HepG2 (cell line): Measurements from ENCODE around the gene SLC29A1. TPM values are rescaled to one million over a fixed set of nuclear protein-coding genes. Genes with fewer than 3 reads are reported as not detected.
A peak's percentile ranks its signal among the peaks of the same experiment; 100 is the strongest.

Experiments used
- ARNTL ChIP-seq: sonication (generic); formaldehyde crosslinking; IDR thresholded peaks from 2 replicates; pipeline ENCODE4 v1.4.0; 2020; ENCODE audit warnings: mild to moderate bottlenecking, missing genetic modification reagents
- DR1 ChIP-seq: sonication (generic); formaldehyde crosslinking; IDR thresholded peaks from 2 replicates; pipeline ENCODE4 v1.8.0; 2021; ENCODE audit warnings: mild to moderate bottlenecking, missing genetic modification reagents, inconsistent platforms
- FOXO1 ChIP-seq: sonication (generic); formaldehyde crosslinking; IDR thresholded peaks from 2 replicates; pipeline ENCODE4 v1.4.0; 2020; ENCODE audit warnings: missing genetic modification reagents
- HDAC1 ChIP-seq: sonication (generic); formaldehyde crosslinking; IDR thresholded peaks from 2 replicates; pipeline ENCODE4 v1.5.1; 2020; ENCODE audit warnings: mild to moderate bottlenecking, missing genetic modification reagents
- PHF8 ChIP-seq: sonication (generic); formaldehyde crosslinking; IDR thresholded peaks from 2 replicates; pipeline ENCODE4 v1.5.0; 2020; ENCODE audit warnings: missing genetic modification reagents
- RBM39 ChIP-seq: fragments of 200-400 bp; formaldehyde crosslinking; IDR thresholded peaks from one replicate; pipeline ENCODE4 v1.6.1; 2018; ENCODE audit warnings: antibody characterized with exemption, mild to moderate bottlenecking, low read depth, low read length; ENCODE audit not compliant: poor library complexity, severe bottlenecking
- REL ChIP-seq: sonication (generic); formaldehyde crosslinking; conservative IDR thresholded peaks from 2 replicates; pipeline ENCODE4 v1.8.0; 2022; ENCODE audit warnings: mild to moderate bottlenecking, missing genetic modification reagents, moderate library complexity
- SALL1 ChIP-seq: sonication (generic); formaldehyde crosslinking; IDR thresholded peaks from 2 replicates; pipeline ENCODE4 v1.8.0; 2022; ENCODE audit warnings: mild to moderate bottlenecking, missing genetic modification reagents
- TOPORS ChIP-seq: sonication (generic); formaldehyde crosslinking; IDR thresholded peaks from 2 replicates; pipeline ENCODE4 v1.8.0; 2023; ENCODE audit warnings: mild to moderate bottlenecking, missing genetic modification reagents
- ZNF333 ChIP-seq: sonication (generic); formaldehyde crosslinking; IDR thresholded peaks from 2 replicates; pipeline ENCODE4 v1.4.0; 2020; ENCODE audit warnings: mild to moderate bottlenecking, missing genetic modification reagents, borderline replicate concordance
- ZNF652 ChIP-seq: IDR thresholded peaks from 2 replicates; pipeline ENCODE4 v1.6.1; 2016; ENCODE audit warnings: low read depth, borderline replicate concordance
- ZNF773 ChIP-seq: sonication (generic); formaldehyde crosslinking; IDR thresholded peaks from 2 replicates; pipeline ENCODE4 v1.4.0; 2020; ENCODE audit warnings: missing genetic modification reagents, borderline replicate concordance
- polyA plus RNA-seq, 8 experiments: library from polyadenylated mRNA; depleted of rRNA in 3 of 8; stranded (reverse) in 7 of 8; unstranded in 1 of 8; fragments of >200 nt; fragmentation: Illumina TruSeq in 4 of 8; extraction: Trizol in 4 of 8; gene quantifications; 2 replicates each; pipeline versions ENCODE4 v1.2.1 to v1.2.3, GENCODE V29; 2011 to 2016; ENCODE audit warnings: low read depth in 4 of 8, missing spikeins in 1 of 8, mixed read lengths in 1 of 8; ENCODE audit not compliant: insufficient read depth in 1 of 8
- total RNA-seq, 5 experiments: library from RNA; depleted of rRNA; stranded (reverse); fragments of >200 nt; fragmentation: Illumina TruSeq; extraction: Trizol; gene quantifications; 2 replicates each; pipeline ENCODE4 v1.2.3, GENCODE V29; 2016; ENCODE audit warnings: low read depth in 1 of 5
- TF ChIP-seq, protein P1 (sequence below): sonication (generic); formaldehyde crosslinking; IDR thresholded peaks from 2 replicates; pipeline ENCODE4 v1.5.0; 2020; ENCODE audit warnings: mild to moderate bottlenecking, missing genetic modification reagents, moderate library complexity
- TF ChIP-seq, protein P2 (sequence below): sonication (generic); formaldehyde crosslinking; IDR thresholded peaks from 2 replicates; pipeline ENCODE4 v1.8.0; 2022; ENCODE audit warnings: low read depth, missing genetic modification reagents
- TF ChIP-seq, protein P3 (sequence below): sonication (generic); formaldehyde crosslinking; conservative IDR thresholded peaks from 2 replicates; pipeline ENCODE4 v1.8.0; 2022; ENCODE audit warnings: mild to moderate bottlenecking, moderate library complexity, missing genetic modification reagents
- TF ChIP-seq, protein P4 (sequence below): sonication (generic); formaldehyde crosslinking; IDR thresholded peaks from 2 replicates; pipeline ENCODE4 v1.4.0; 2020; ENCODE audit warnings: missing genetic modification reagents, low read depth, mild to moderate bottlenecking, borderline replicate concordance
- TF ChIP-seq, protein P5 (sequence below): sonication (generic); formaldehyde crosslinking; IDR thresholded peaks from 2 replicates; pipeline ENCODE4 v1.5.1; 2020; ENCODE audit warnings: mild to moderate bottlenecking, missing genetic modification reagents, moderate library complexity

SLC29A1 gene
- total and polyA plus RNA-seq, 2 of the 13 experiments (the other 11 are each of a cell fraction or from before 2014, with no cell fraction given): 43.2 to 106 TPM

DNA sequence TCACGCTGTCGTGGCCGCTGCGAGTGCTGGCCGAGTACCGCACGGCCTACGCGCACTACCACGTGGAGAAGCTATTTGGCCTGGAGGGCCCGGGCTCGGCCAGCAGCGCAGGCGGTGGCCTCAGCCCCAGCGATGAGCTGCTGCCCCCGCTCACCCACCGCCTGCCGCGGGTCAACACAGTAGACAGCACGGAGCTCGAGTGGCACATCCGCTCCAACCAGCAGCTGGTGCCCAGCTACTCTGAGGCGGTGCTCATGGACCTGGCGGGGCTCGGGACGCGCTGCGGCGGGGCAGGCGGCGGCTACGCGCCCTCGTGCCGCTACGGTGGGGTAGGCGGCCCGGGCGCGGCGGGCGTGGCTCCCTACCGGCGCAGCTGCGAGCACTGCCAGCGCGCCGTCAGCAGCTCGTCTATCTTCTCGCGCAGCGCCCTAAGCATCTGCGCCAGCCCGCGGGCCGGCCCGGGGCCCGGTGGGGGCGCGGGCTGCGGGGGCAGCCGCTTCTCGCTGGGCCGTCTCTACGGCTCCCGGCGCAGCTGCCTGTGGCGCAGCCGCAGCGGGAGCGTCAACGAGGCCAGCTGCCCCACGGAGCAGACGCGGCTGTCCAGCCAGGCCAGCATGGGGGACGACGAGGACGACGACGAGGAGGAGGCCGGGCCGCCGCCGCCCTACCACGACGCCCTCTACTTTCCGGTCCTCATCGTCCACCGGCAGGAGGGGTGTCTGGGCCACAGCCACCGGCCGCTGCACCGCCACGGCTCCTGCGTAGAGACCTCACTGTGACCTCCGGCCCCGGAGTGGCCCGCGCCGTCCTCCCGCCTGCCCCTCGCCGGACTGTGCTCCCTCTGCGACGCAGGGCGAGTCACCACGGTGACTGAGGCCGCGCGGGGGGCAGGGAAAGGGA, 52.6 kb downstream of the SLC29A1 start (continued):
- TF ChIP-seq, protein P1, sequence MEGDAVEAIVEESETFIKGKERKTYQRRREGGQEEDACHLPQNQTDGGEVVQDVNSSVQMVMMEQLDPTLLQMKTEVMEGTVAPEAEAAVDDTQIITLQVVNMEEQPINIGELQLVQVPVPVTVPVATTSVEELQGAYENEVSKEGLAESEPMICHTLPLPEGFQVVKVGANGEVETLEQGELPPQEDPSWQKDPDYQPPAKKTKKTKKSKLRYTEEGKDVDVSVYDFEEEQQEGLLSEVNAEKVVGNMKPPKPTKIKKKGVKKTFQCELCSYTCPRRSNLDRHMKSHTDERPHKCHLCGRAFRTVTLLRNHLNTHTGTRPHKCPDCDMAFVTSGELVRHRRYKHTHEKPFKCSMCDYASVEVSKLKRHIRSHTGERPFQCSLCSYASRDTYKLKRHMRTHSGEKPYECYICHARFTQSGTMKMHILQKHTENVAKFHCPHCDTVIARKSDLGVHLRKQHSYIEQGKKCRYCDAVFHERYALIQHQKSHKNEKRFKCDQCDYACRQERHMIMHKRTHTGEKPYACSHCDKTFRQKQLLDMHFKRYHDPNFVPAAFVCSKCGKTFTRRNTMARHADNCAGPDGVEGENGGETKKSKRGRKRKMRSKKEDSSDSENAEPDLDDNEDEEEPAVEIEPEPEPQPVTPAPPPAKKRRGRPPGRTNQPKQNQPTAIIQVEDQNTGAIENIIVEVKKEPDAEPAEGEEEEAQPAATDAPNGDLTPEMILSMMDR (CRISPR knock-in tag): peak; percentile 4; the same call in 1 of the 2 replicates
- TF ChIP-seq, protein P2, sequence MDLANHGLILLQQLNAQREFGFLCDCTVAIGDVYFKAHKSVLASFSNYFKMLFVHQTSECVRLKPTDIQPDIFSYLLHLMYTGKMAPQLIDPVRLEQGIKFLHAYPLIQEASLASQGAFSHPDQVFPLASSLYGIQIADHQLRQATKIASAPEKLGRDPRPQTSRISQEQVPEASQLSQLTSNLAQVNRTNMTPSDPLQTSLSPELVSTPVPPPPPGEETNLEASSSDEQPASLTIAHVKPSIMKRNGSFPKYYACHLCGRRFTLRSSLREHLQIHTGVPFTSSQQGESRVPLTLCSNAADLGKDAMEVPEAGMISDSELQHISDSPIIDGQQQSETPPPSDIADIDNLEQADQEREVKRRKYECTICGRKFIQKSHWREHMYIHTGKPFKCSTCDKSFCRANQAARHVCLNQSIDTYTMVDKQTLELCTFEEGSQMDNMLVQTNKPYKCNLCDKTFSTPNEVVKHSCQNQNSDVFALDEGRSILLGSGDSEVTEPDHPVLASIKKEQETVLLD: peak; percentile 65; the same call in 1 of the 2 replicates
- TF ChIP-seq PHF8 (CRISPR knock-in tag) (peak; percentile 16; the same call in 1 of the 2 replicates), ARNTL (no peak), TOPORS (CRISPR knock-in tag) (0 out of 2 replicates have a peak, but pooled peaks have one; percentile 8), REL (CRISPR knock-in tag) (peak; percentile 64; the same call in 1 of the 2 replicates), ZNF773 (CRISPR knock-in tag) (peak; percentile 53; the same call in 1 of the 2 replicates), SALL1 (CRISPR knock-in tag) (peak; percentile 42; the same call in 1 of the 2 replicates), RBM39 (no peak), FOXO1 (CRISPR knock-in tag) (0 out of 2 replicates have a peak, but pooled peaks have one; percentile 11), HDAC1 (CRISPR knock-in tag) (no peak), ZNF652 (CRISPR knock-in tag) (no peak), ZNF333 (peak; percentile 28; the same call in 1 of the 2 replicates), DR1 (peak; percentile 28; the same call in 1 of the 2 replicates)
- TF ChIP-seq, protein P3, sequence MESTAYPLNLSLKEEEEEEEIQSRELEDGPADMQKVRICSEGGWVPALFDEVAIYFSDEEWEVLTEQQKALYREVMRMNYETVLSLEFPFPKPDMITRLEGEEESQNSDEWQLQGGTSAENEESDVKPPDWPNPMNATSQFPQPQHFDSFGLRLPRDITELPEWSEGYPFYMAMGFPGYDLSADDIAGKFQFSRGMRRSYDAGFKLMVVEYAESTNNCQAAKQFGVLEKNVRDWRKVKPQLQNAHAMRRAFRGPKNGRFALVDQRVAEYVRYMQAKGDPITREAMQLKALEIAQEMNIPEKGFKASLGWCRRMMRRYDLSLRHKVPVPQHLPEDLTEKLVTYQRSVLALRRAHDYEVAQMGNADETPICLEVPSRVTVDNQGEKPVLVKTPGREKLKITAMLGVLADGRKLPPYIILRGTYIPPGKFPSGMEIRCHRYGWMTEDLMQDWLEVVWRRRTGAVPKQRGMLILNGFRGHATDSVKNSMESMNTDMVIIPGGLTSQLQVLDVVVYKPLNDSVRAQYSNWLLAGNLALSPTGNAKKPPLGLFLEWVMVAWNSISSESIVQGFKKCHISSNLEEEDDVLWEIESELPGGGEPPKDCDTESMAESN (CRISPR knock-in tag): peak; percentile 61; the same call in 1 of the 2 replicates
- TF ChIP-seq, protein P4, sequence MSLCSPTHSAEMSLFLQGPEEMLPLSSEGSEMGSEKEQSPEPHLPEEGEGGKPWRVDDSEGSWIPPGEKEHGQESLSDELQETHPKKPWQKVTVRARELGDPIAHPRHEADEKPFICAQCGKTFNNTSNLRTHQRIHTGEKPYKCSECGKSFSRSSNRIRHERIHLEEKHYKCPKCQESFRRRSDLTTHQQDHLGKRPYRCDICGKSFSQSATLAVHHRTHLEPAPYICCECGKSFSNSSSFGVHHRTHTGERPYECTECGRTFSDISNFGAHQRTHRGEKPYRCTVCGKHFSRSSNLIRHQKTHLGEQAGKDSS: peak; percentile 68; the same call in 1 of the 2 replicates
- TF ChIP-seq, protein P5, sequence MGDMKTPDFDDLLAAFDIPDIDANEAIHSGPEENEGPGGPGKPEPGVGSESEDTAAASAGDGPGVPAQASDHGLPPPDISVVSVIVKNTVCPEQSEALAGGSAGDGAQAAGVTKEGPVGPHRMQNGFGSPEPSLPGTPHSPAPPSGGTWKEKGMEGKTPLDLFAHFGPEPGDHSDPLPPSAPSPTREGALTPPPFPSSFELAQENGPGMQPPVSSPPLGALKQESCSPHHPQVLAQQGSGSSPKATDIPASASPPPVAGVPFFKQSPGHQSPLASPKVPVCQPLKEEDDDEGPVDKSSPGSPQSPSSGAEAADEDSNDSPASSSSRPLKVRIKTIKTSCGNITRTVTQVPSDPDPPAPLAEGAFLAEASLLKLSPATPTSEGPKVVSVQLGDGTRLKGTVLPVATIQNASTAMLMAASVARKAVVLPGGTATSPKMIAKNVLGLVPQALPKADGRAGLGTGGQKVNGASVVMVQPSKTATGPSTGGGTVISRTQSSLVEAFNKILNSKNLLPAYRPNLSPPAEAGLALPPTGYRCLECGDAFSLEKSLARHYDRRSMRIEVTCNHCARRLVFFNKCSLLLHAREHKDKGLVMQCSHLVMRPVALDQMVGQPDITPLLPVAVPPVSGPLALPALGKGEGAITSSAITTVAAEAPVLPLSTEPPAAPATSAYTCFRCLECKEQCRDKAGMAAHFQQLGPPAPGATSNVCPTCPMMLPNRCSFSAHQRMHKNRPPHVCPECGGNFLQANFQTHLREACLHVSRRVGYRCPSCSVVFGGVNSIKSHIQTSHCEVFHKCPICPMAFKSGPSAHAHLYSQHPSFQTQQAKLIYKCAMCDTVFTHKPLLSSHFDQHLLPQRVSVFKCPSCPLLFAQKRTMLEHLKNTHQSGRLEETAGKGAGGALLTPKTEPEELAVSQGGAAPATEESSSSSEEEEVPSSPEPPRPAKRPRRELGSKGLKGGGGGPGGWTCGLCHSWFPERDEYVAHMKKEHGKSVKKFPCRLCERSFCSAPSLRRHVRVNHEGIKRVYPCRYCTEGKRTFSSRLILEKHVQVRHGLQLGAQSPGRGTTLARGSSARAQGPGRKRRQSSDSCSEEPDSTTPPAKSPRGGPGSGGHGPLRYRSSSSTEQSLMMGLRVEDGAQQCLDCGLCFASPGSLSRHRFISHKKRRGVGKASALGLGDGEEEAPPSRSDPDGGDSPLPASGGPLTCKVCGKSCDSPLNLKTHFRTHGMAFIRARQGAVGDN (CRISPR knock-in tag): peak; percentile 87
